ENCODE data around the gene PARD3B.

The PARD3B gene

GRCh38 chr2:204628926-204629712 is 83.8 kb downstream of the PARD3B start:
- Mint-ChIP-seq H3K27ac (peak overlapping the region; percentile 2 to 77 (median 71)), H3K36me3 (ENCODE audit: low read depth) (peaks cover 3% of the 10 kb centered on the region), H3K4me3 (peak overlapping the region in 1 of 3 experiments; percentile 17), H3K9me3 (peaks cover 14% of the 10 kb centered on the region), H3K4me1 (peaks cover 12% of the 10 kb centered on the region), H3K27me3 (ENCODE audit: low read depth) (no peaks in the 10 kb centered on the region)
- no peak for TF ChIP-seq CTCF (IDR thresholded peaks at IDR 0.05; ENCODE audit: unreplicated experiment in 3 of 3)

GRCh38 chr2:204632410-204632809 is 87.1 kb downstream of the PARD3B start:
- Mint-ChIP-seq H3K9me3 (peaks cover 14% of the 10 kb centered on the region), H3K36me3 (ENCODE audit: low read depth) (peaks cover 3% of the 10 kb centered on the region), H3K27ac (no peak overlapping the region), H3K27me3 (ENCODE audit: low read depth) (no peaks in the 10 kb centered on the region), H3K4me1 (peaks cover 12% of the 10 kb centered on the region), H3K4me3 (no peak overlapping the region)
- no peak for TF ChIP-seq CTCF (IDR thresholded peaks at IDR 0.05; ENCODE audit: unreplicated experiment in 3 of 3)

GRCh38 chr2:204634564-204634963 is 89.3 kb downstream of the PARD3B start:
- peaks cover 3% of the 10 kb centered on the region for H3K36me3 Mint-ChIP-seq (ENCODE audit: low read depth)
- TF ChIP-seq CTCF (IDR thresholded peaks at IDR 0.05; ENCODE audit: unreplicated experiment in 3 of 3): no peak
- peaks cover 14% of the 10 kb centered on the region for H3K9me3 Mint-ChIP-seq
- peaks cover 5% of the 10 kb centered on the region for H3K4me1 Mint-ChIP-seq
- H3K27ac Mint-ChIP-seq: no peak overlapping the region
- no peak overlapping the region for H3K4me3 Mint-ChIP-seq
- no peaks in the 10 kb centered on the region for H3K27me3 Mint-ChIP-seq (ENCODE audit: low read depth)

GRCh38 chr2:204635478-204635877 is 90.2 kb downstream of the PARD3B start:
- Mint-ChIP-seq H3K9me3 (peaks cover 12% of the 10 kb centered on the region), H3K4me3 (no peak overlapping the region), H3K36me3 (ENCODE audit: low read depth) (peaks cover 3% of the 10 kb centered on the region), H3K27ac (no peak overlapping the region), H3K4me1 (peaks cover 5% of the 10 kb centered on the region), H3K27me3 (ENCODE audit: low read depth) (no peaks in the 10 kb centered on the region)
- TF ChIP-seq CTCF (IDR thresholded peaks at IDR 0.05; ENCODE audit: unreplicated experiment in 3 of 3): no peak

- H3K4me1 Mint-ChIP-seq: peaks cover 20% of the 10 kb centered on the region
- H3K27me3 Mint-ChIP-seq (ENCODE audit: low read depth): no peaks in the 10 kb centered on the region
- no peaks in the 10 kb centered on the region for H3K36me3 Mint-ChIP-seq (ENCODE audit: low read depth)
- H3K4me3 Mint-ChIP-seq: no peak overlapping the region
- TF ChIP-seq CTCF (IDR thresholded peaks at IDR 0.05; ENCODE audit: unreplicated experiment in 3 of 3): no peak
- no peak overlapping the region for H3K27ac Mint-ChIP-seq
- H3K9me3 Mint-ChIP-seq: no peaks in the 10 kb centered on the region
These were observed 93.4 kb downstream of the PARD3B start for GRCh38 chr2:204638471-204639194.

All from nephron (organoid).